GM12891 (cell line): ENCODE measurements around the gene ATOSB.

Source experiments
- DNase-seq: peaks from one replicate; pipeline ENCODE4 v3.0.0; 2011; ENCODE audit warnings: low spot score; ENCODE audit not compliant: insufficient read length
- FAIRE-seq: peaks from 2 replicates; lab custom pipeline; 2011; peaks lifted over from hg19 to GRCh38; lab: Jason Lieb, UNC
- PAX5 ChIP-seq: IDR thresholded peaks from 2 replicates; pipeline ENCODE4 v1.6.1; 2011; ENCODE audit warnings: low read length, moderate library complexity, mild to moderate bottlenecking; ENCODE audit not compliant: insufficient read depth, severe bottlenecking
- POLR2A ChIP-seq: IDR thresholded peaks from 2 replicates; pipeline ENCODE4 v1.6.1; 2011; ENCODE audit warnings: low read depth, low read length, control low read depth
- POLR2AphosphoS5 ChIP-seq: IDR thresholded peaks from 2 replicates; pipeline ENCODE4 v1.6.1; 2011; ENCODE audit warnings: low read depth, low read length, control low read depth
- POU2F2 ChIP-seq: IDR thresholded peaks from 2 replicates; pipeline ENCODE4 v1.6.1; 2011; ENCODE audit warnings: low read depth, mild to moderate bottlenecking, control low read depth, low read length, moderate library complexity
- SPI1 ChIP-seq: IDR thresholded peaks from 2 replicates; pipeline ENCODE4 v1.6.1; 2011; ENCODE audit warnings: low read depth, low read length, control low read depth
- TAF1 ChIP-seq: IDR thresholded peaks from 2 replicates; pipeline ENCODE4 v1.6.1; 2011; ENCODE audit warnings: low read depth, low read length, control low read depth

The ATOSB gene

GRCh38 chr9:35089434-35089833 is 26.2 kb downstream of the ATOSB start:
- FAIRE-seq (no peak), DNase-seq (no peak)
- no peak for TF ChIP-seq PAX5
- TF ChIP-seq POLR2AphosphoS5, result no peak
- TF ChIP-seq SPI1, result no peak
- TF ChIP-seq POU2F2, result no peak
- TF ChIP-seq POLR2A, result no peak
- no peak for TF ChIP-seq TAF1

- FAIRE-seq (no peak), DNase-seq (no peak)
Measured at GRCh38 chr9:35085078-35085477, 30.6 kb downstream of the ATOSB start.

DNA sequence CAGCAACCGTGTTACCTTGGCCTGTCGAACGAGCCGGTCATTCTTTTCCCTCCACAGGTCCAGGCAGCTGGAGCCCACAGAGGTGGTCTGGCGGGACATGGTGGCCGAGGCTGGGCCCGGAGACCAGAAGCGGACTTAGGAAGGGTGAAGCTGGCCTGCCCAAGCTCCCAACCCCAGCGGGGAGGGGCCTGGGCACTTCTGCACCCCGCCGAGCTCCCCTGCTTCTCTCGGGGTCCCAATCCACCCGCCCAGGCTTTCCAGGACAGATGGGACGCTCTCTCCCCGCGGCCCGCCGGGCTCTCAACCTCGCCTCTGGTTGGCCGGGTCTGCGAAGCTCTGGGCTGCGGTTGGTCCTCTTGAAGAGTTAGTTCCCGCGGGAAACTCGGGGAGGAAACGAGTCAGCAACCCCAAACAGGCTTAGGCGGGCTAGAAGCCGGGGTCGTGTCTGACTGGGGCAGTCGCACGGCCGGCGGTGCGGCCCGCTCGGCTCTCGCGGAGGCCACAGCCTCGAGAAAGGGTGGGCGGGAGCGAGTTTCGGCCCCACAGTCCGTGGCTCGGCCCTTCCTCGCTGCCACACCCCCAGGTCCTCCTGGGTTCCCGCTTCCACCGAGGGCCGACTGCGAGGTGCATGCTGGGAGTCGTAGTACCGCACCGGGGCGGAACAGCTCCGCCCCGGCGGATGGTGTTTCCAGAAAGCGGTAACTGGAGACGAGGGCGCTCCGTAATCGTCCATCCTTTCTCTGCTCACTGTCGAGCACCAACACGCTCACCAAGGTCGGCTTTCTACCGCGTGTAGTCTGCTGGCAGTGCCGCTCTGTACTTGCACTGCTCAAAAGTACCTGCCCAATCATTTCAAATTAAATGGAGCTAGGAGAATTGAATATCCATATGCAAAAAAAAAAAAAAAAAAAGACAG is 36.0 kb downstream of the ATOSB start, which contains the start of gene FANCG:
Gene FANCG, minus strand, starts transcription at position 517 of the 916 bp plus-strand sequence. Its CDS starts 418 bp downstream, at position 99.
- DNase-seq (peak; percentile 90), FAIRE-seq (peak; percentile 99)
- TF ChIP-seq PAX5 (no peak), POLR2A (peak; percentile 81), SPI1 (peak; percentile 28), TAF1 (peak; percentile 48; the same call in 1 of the 2 replicates), POLR2AphosphoS5 (peak; percentile 73), POU2F2 (peak; percentile 71; the same call in 1 of the 2 replicates)

More at GRCh38 chr9:35085078-35085477, 30.6 kb downstream of the ATOSB start:
- TF ChIP-seq SPI1 (no peak), TAF1 (no peak), POU2F2 (no peak), PAX5 (no peak), POLR2AphosphoS5 (no peak), POLR2A (no peak)

- DNase-seq (no peak), FAIRE-seq (peak; percentile 16)
- TF ChIP-seq PAX5 (no peak), SPI1 (no peak), POU2F2 (no peak), POLR2A (no peak), TAF1 (no peak), POLR2AphosphoS5 (no peak)
Measured at GRCh38 chr9:35079041-35079425, 36.6 kb downstream of the ATOSB start.

- TF ChIP-seq POLR2AphosphoS5 (no peak), TAF1 (no peak), POLR2A (no peak), SPI1 (no peak), POU2F2 (no peak), PAX5 (no peak)
- FAIRE-seq (no peak), DNase-seq (no peak)
Measured at GRCh38 chr9:35078066-35078465, 37.6 kb downstream of the ATOSB start.

DNA sequence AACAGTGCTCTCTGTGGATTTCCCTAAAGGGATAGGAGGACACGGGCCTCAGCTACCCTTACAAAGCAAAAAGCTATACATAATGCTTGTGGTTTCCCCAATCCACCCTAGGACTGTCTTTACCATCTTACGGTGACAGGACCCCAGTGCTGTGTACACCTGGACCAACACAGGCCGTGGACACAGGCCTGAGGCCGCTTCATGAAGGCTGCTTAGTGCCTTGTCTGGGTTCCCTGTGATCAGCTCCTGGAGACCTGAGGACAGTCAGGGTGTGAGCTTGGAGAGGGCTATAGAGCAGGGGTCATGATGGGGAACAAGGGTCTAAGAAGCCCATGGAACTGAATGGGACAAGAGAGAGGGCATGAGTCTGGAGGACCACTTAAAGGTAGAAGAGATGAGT is 38.8 kb downstream of the ATOSB start:
- DNase-seq, result no peak
- no peak for FAIRE-seq
- TF ChIP-seq POLR2AphosphoS5, result no peak
- TF ChIP-seq POU2F2, result no peak
- no peak for TF ChIP-seq PAX5
- no peak for TF ChIP-seq TAF1
- TF ChIP-seq SPI1, result no peak
- TF ChIP-seq POLR2A, result no peak

- TF ChIP-seq POLR2A (no peak), POLR2AphosphoS5 (no peak), TAF1 (no peak), PAX5 (no peak), POU2F2 (no peak), SPI1 (no peak)
- DNase-seq, result no peak
- FAIRE-seq, result no peak
Measured at GRCh38 chr9:35075358-35075757, 40.3 kb downstream of the ATOSB start.

DNA sequence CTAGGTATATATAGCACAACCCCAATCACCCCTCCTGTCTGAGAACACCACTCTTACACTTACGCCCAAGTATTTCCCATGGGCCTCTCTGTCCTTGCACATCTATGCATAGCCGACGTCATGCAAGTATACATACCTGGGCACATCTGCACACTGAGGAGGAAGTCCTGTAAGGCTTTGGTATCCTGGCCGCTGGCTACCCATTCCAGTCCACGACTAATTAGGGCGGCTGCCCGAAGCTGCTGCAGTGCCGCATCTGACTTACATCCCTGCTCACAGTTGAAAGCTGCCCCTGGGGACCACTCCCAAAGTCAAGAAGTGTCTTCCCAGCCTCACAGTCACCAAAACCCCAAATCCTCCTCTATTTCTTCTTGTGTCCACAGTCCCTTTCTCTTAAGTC is 40.9 kb downstream of the ATOSB start:
- FAIRE-seq (no peak), DNase-seq (no peak)
- TF ChIP-seq POLR2AphosphoS5, result no peak
- TF ChIP-seq TAF1, result no peak
- no peak for TF ChIP-seq SPI1

DNA sequence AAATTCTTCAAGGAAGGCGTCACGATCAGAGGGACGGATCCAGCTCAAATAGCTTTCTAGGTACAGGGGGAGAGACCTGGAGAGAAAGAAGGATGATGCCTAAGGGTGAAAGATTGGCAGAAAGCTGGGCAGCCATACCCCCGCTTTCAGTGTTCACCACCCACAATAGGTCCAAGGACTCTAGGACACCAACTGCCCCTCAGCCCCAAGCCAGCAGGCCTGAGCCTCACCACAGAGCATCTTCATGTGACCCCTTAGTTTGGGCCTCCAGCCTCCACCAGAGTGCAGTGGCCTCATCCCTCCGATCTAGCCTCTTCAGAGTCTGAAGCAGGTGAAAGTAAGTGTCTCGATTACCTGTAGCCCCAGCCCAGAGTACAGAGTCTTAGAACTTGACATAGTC is 41.5 kb downstream of the ATOSB start:
- DNase-seq, result no peak
- TF ChIP-seq SPI1 (no peak), POU2F2 (no peak), TAF1 (no peak), POLR2A (no peak), PAX5 (no peak), POLR2AphosphoS5 (no peak)
- no peak for FAIRE-seq

DNA sequence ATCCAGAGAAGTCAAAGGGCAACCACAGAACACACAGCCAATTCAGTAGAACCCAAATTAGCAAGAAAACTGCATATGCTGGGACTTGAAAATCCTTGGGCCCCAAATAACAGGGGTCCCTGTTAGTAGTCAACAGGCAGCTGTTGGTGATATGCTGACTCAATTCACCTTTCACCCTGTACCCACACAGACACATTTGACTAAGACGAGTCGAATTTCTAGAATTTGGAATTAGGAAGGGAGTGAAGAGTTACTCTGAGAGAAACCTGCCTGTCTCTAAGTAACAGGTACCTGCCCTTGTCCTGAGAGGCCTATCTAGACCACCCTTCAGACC is 42.4 kb downstream of the ATOSB start:
- FAIRE-seq (no peak), DNase-seq (no peak)
- no peak for TF ChIP-seq TAF1
